Measurements from ENCODE around the gene NXPH1.

DNA sequence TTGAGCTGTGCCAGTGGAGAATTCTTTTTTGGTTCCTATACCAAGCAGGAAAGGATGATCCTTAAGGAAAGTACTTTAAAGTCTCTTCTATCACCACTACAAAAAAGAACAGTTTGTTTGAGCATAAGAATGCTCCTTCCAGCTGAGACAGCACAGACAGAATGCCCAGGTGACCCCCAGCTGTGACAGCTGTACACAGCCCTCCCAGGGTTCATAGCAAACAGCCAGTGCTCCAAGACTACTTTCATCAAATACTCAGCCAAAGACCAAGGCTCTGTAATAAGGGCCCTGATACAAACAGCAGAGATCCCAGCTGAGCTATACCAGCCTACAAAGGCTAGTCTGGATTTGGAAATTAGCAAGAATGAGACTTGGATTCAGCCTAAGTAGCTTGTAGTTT is 65.7 kb downstream of the NXPH1 start:
- TF ChIP-seq DPF2 (IDR thresholded peaks at IDR 0.05) (no peak), CCNT2 (IDR thresholded peaks at IDR 0.05; ENCODE audit: borderline replicate concordance, extremely low read depth, insufficient read length, low read depth, low read length) (no peak), KDM4B (IDR thresholded peaks at IDR 0.05; ENCODE audit: borderline replicate concordance in 2 of 2, low read depth in 1 of 2) (no peak), ARID4B (CRISPR knock-in tag; IDR thresholded peaks at IDR 0.05) (no peak)
- TF ChIP-seq, protein P1, sequence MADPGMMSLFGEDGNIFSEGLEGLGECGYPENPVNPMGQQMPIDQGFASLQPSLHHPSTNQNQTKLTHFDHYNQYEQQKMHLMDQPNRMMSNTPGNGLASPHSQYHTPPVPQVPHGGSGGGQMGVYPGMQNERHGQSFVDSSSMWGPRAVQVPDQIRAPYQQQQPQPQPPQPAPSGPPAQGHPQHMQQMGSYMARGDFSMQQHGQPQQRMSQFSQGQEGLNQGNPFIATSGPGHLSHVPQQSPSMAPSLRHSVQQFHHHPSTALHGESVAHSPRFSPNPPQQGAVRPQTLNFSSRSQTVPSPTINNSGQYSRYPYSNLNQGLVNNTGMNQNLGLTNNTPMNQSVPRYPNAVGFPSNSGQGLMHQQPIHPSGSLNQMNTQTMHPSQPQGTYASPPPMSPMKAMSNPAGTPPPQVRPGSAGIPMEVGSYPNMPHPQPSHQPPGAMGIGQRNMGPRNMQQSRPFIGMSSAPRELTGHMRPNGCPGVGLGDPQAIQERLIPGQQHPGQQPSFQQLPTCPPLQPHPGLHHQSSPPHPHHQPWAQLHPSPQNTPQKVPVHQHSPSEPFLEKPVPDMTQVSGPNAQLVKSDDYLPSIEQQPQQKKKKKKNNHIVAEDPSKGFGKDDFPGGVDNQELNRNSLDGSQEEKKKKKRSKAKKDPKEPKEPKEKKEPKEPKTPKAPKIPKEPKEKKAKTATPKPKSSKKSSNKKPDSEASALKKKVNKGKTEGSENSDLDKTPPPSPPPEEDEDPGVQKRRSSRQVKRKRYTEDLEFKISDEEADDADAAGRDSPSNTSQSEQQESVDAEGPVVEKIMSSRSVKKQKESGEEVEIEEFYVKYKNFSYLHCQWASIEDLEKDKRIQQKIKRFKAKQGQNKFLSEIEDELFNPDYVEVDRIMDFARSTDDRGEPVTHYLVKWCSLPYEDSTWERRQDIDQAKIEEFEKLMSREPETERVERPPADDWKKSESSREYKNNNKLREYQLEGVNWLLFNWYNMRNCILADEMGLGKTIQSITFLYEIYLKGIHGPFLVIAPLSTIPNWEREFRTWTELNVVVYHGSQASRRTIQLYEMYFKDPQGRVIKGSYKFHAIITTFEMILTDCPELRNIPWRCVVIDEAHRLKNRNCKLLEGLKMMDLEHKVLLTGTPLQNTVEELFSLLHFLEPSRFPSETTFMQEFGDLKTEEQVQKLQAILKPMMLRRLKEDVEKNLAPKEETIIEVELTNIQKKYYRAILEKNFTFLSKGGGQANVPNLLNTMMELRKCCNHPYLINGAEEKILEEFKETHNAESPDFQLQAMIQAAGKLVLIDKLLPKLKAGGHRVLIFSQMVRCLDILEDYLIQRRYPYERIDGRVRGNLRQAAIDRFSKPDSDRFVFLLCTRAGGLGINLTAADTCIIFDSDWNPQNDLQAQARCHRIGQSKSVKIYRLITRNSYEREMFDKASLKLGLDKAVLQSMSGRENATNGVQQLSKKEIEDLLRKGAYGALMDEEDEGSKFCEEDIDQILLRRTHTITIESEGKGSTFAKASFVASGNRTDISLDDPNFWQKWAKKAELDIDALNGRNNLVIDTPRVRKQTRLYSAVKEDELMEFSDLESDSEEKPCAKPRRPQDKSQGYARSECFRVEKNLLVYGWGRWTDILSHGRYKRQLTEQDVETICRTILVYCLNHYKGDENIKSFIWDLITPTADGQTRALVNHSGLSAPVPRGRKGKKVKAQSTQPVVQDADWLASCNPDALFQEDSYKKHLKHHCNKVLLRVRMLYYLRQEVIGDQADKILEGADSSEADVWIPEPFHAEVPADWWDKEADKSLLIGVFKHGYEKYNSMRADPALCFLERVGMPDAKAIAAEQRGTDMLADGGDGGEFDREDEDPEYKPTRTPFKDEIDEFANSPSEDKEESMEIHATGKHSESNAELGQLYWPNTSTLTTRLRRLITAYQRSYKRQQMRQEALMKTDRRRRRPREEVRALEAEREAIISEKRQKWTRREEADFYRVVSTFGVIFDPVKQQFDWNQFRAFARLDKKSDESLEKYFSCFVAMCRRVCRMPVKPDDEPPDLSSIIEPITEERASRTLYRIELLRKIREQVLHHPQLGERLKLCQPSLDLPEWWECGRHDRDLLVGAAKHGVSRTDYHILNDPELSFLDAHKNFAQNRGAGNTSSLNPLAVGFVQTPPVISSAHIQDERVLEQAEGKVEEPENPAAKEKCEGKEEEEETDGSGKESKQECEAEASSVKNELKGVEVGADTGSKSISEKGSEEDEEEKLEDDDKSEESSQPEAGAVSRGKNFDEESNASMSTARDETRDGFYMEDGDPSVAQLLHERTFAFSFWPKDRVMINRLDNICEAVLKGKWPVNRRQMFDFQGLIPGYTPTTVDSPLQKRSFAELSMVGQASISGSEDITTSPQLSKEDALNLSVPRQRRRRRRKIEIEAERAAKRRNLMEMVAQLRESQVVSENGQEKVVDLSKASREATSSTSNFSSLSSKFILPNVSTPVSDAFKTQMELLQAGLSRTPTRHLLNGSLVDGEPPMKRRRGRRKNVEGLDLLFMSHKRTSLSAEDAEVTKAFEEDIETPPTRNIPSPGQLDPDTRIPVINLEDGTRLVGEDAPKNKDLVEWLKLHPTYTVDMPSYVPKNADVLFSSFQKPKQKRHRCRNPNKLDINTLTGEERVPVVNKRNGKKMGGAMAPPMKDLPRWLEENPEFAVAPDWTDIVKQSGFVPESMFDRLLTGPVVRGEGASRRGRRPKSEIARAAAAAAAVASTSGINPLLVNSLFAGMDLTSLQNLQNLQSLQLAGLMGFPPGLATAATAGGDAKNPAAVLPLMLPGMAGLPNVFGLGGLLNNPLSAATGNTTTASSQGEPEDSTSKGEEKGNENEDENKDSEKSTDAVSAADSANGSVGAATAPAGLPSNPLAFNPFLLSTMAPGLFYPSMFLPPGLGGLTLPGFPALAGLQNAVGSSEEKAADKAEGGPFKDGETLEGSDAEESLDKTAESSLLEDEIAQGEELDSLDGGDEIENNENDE (IDR thresholded peaks at IDR 0.05; ENCODE audit: low read depth, low read length) = no peak
